ENCODE data around the gene C22orf42. TPM values are rescaled to one million over a fixed set of nuclear protein-coding genes. Genes with fewer than 3 reads are reported as not detected.

Gene C22orf42
- total and polyA plus RNA-seq, 2 donors (not counting 1 experiment from before 2014, with no cell fraction given) = not detected

- no peak overlapping the region for H3K4me2 ChIP-seq (replicated peaks; ENCODE audit: low read depth, low read length, poor library complexity, severe bottlenecking)
- Mint-ChIP-seq H3K9me3 (ENCODE audit: insufficient read depth) (no peaks in the 10 kb centered on the region), H3K4me1 (peaks cover 3% of the 10 kb centered on the region), H3K27me3 (peaks cover 11% of the 10 kb centered on the region), H3K27ac (no peak overlapping the region), H3K4me3 (no peak overlapping the region)
- ChIA-PET POLR2A (no interaction called here), CTCF (no interaction called here)
- H3K27ac ChIP-seq (ENCODE audit: low read length in 2 of 2) = no peak overlapping the region
- no peaks in the 10 kb centered on the region for H3K4me1 ChIP-seq (ENCODE audit: control insufficient read depth in 2 of 2, insufficient read depth in 2 of 2, low read length in 2 of 2)
- 96% methylated on average over 20 of the region's 20 CpGs for WGBS (ENCODE audit: insufficient coverage)
- H3K9me3 ChIP-seq (ENCODE audit: control extremely low read depth in 1 of 3, control insufficient read depth in 2 of 3, insufficient read depth in 1 of 3, low read length in 2 of 3) = no peaks in the 10 kb centered on the region
- H3K79me2 ChIP-seq (ENCODE audit: control insufficient read depth, insufficient read depth, low read length) = no peaks in the 10 kb centered on the region
- ATAC-seq (ENCODE audit: low read depth) (no peak), DNase-seq (no peak)
- H4K20me1 ChIP-seq (ENCODE audit: control insufficient read depth, insufficient read depth, low read length, poor library complexity, severe bottlenecking) = no peaks in the 10 kb centered on the region
- peaks cover 0 to 11% (median 0%) of the 10 kb centered on the region in 4 experiments for H3K27me3 ChIP-seq (replicated peaks in 1 of 4; ENCODE audit: control extremely low read depth in 1 of 4, control insufficient read depth in 3 of 4, insufficient read depth in 4 of 4, low read length in 3 of 4)
- H3K4me3 ChIP-seq (ENCODE audit: control extremely low read depth in 1 of 5, extremely low read depth in 1 of 5, insufficient read depth in 1 of 5, low read depth in 2 of 5, low read length in 4 of 5) = no peak overlapping the region
- no peak overlapping the region for H3K9ac ChIP-seq (ENCODE audit: low read length)
- H2AFZ ChIP-seq (ENCODE audit: insufficient read depth, low read depth, low read length, poor library complexity, severe bottlenecking) = no peak overlapping the region
- intact Hi-C loops (cut with micrococcal nuclease) = no loop called here
- TF ChIP-seq EZH2 (IDR thresholded peaks at IDR 0.05; ENCODE audit: borderline replicate concordance, insufficient read depth, low read depth, low read length, poor library complexity, severe bottlenecking) = no peak
- H3K36me3 ChIP-seq (replicated peaks in 1 of 2; ENCODE audit: control extremely low read depth in 1 of 2, control insufficient read depth in 1 of 2, extremely low read depth in 1 of 2, insufficient read depth in 2 of 2, low read length in 1 of 2) = no peaks in the 10 kb centered on the region
Observed at GRCh38 chr22:32120603-32121002, 38.5 kb downstream of the C22orf42 start.

- 88% methylated on average over 15 of the region's 15 CpGs for WGBS (ENCODE audit: insufficient coverage)
- CTCF ChIA-PET = no interaction called here
- Histone ChIP-seq H3K27me3 (replicated peaks in 1 of 4; ENCODE audit: control extremely low read depth in 1 of 4, control insufficient read depth in 3 of 4, insufficient read depth in 4 of 4, low read length in 3 of 4) (peaks cover 0 to 12% (median 0%) of the 10 kb centered on the region in 4 experiments), H3K9ac (ENCODE audit: low read length) (no peak overlapping the region), H4K20me1 (ENCODE audit: control insufficient read depth, insufficient read depth, low read length, poor library complexity, severe bottlenecking) (no peaks in the 10 kb centered on the region), H3K79me2 (ENCODE audit: control insufficient read depth, insufficient read depth, low read length) (no peaks in the 10 kb centered on the region), H3K4me2 (replicated peaks; ENCODE audit: low read depth, low read length, poor library complexity, severe bottlenecking) (no peak overlapping the region), H3K4me3 (ENCODE audit: control extremely low read depth in 1 of 5, extremely low read depth in 1 of 5, insufficient read depth in 1 of 5, low read depth in 2 of 5, low read length in 4 of 5) (no peak overlapping the region), H2AFZ (ENCODE audit: insufficient read depth, low read depth, low read length, poor library complexity, severe bottlenecking) (no peak overlapping the region), H3K9me3 (ENCODE audit: control extremely low read depth in 1 of 3, control insufficient read depth in 2 of 3, insufficient read depth in 1 of 3, low read length in 2 of 3) (no peaks in the 10 kb centered on the region), H3K36me3 (replicated peaks in 1 of 2; ENCODE audit: control extremely low read depth in 1 of 2, control insufficient read depth in 1 of 2, extremely low read depth in 1 of 2, insufficient read depth in 2 of 2, low read length in 1 of 2) (no peaks in the 10 kb centered on the region), H3K4me1 (ENCODE audit: control insufficient read depth in 2 of 2, insufficient read depth in 2 of 2, low read length in 2 of 2) (no peaks in the 10 kb centered on the region), H3K27ac (ENCODE audit: low read length in 2 of 2) (no peak overlapping the region)
- POLR2A ChIA-PET = no interaction called here
- Mint-ChIP-seq H3K4me1 (no peaks in the 10 kb centered on the region), H3K9me3 (ENCODE audit: insufficient read depth) (no peaks in the 10 kb centered on the region), H3K27me3 (peaks cover 15% of the 10 kb centered on the region), H3K4me3 (no peak overlapping the region), H3K27ac (no peak overlapping the region)
- DNase-seq (no peak), ATAC-seq (ENCODE audit: low read depth) (no peak)
- intact Hi-C loops (cut with micrococcal nuclease) = no loop called here
- TF ChIP-seq EZH2 (IDR thresholded peaks at IDR 0.05; ENCODE audit: borderline replicate concordance, insufficient read depth, low read depth, low read length, poor library complexity, severe bottlenecking) (no peak), CTCF (IDR thresholded peaks at IDR 0.05) (no peak)
Observed at GRCh38 chr22:32119568-32120235, 39.4 kb downstream of the C22orf42 start.
